Gastrocnemius medialis (tissue), 4 donors: ENCODE measurements around the gene MRPL12.

Experiments
- CTCF ChIP-seq, 5 experiments: fragments of 450-650 bp in 3 of 5; fragments of 200-600 bp in 2 of 5; sonication (generic) in 2 of 5; IDR thresholded peaks in 4 of 5; conservative IDR thresholded peaks in 1 of 5; 1 replicate in 4 of 5; 2 replicates in 1 of 5; pipeline ENCODE4 v1.5.1; 2016 to 2019; ENCODE audit warnings: antibody characterized with exemption in 5 of 5, mild to moderate bottlenecking in 3 of 5, moderate library complexity in 3 of 5
- POLR2A ChIP-seq, 2 donors: fragments of 450-650 bp; IDR thresholded peaks; one replicate each; pipeline ENCODE4 v1.6.1; 2017; ENCODE audit warnings: antibody characterized with exemption in 2 of 2, mild to moderate bottlenecking in 2 of 2, moderate library complexity in 2 of 2

GRCh38 chr17:81695801-81696200 lies 7.4 kb upstream of the MRPL12 start:
- TF ChIP-seq CTCF (IDR thresholded peaks at IDR 0.05 in 4 of 5, conservative IDR thresholded peaks at IDR 0.05 in 1 of 5) (no peak), POLR2A (IDR thresholded peaks at IDR 0.05) (no peak)
